Measurements from ENCODE around the gene EIF3A. TPM values are rescaled to one million over a fixed set of nuclear protein-coding genes. Genes with fewer than 3 reads are reported as not detected.

The EIF3A gene
- total RNA-seq, 4 donors from 2014 or later: 124 to 149 (median 136) TPM

DNA sequence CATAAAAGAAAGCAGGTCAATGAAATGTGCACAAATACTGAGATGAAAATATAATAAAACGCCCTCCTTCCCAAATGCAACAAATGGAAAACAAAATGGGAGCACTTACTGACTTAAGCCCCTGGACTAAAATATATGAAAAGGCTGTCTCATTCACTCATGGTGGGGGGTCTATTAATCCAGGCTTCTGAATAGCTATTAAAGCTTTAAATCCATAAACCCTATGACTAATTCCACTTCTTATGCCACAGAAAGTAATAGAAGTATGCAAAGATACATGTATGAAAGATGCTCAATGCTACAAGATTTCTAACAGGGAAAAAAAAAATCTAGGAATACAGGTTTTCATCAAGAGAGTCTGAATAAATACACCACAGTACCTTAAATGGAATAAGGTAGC, 20.5 kb downstream of the EIF3A start:
- Histone ChIP-seq H3K27me3 (no peaks in the 10 kb centered on the region), H3K4me1 (no peaks in the 10 kb centered on the region), H3K27ac (no peak overlapping the region), H3K36me3 (peaks cover 40 to 100% of the 10 kb centered on the region in 2 donors), H3K9me3 (no peaks in the 10 kb centered on the region), H3K4me3 (no peak overlapping the region)
- TF ChIP-seq, protein P1, sequence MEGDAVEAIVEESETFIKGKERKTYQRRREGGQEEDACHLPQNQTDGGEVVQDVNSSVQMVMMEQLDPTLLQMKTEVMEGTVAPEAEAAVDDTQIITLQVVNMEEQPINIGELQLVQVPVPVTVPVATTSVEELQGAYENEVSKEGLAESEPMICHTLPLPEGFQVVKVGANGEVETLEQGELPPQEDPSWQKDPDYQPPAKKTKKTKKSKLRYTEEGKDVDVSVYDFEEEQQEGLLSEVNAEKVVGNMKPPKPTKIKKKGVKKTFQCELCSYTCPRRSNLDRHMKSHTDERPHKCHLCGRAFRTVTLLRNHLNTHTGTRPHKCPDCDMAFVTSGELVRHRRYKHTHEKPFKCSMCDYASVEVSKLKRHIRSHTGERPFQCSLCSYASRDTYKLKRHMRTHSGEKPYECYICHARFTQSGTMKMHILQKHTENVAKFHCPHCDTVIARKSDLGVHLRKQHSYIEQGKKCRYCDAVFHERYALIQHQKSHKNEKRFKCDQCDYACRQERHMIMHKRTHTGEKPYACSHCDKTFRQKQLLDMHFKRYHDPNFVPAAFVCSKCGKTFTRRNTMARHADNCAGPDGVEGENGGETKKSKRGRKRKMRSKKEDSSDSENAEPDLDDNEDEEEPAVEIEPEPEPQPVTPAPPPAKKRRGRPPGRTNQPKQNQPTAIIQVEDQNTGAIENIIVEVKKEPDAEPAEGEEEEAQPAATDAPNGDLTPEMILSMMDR (IDR thresholded peaks at IDR 0.05): no peak
- TF ChIP-seq POLR2A (IDR thresholded peaks at IDR 0.05) (no peak), POLR2AphosphoS5 (IDR thresholded peaks at IDR 0.05) (no peak), EP300 (IDR thresholded peaks at IDR 0.05) (no peak)
- no peak for ATAC-seq
- whole genome bisulfite sequencing, 2 donors (ENCODE audit: low coverage in 1 of 2): 80 to 82% methylated on average over 1 of the region's 1 CpG

DNA sequence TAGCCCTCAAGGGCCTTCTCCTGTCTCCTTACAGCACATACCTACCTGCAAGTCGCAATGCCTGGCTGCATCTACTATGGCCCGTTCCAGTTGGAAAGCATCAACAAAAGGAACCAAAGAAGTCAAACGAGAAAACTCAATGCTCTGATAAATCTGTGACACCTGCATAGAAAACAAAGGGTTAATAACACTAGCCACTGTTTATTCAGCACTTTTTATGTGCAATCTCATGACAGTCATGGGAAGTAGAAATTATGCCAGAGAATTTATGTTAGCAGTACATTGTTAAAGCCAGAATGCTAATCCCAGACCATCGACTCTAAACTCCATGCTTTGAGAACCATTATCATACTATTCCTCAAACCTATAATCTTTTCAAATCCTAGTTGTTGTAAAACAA, 21.1 kb downstream of the EIF3A start:
- H3K27ac ChIP-seq: no peak overlapping the region
- H3K9me3 ChIP-seq: no peaks in the 10 kb centered on the region
- no peak for ATAC-seq
- TF ChIP-seq POLR2A (IDR thresholded peaks at IDR 0.05) (no peak), POLR2AphosphoS5 (IDR thresholded peaks at IDR 0.05) (no peak), EP300 (IDR thresholded peaks at IDR 0.05) (no peak)
- TF ChIP-seq, protein P1 (IDR thresholded peaks at IDR 0.05): no peak
- 67 to 78% methylated on average over 4 of the region's 4 CpGs for WGBS, 2 donors (ENCODE audit: low coverage in 1 of 2)
- no peaks in the 10 kb centered on the region for H3K27me3 ChIP-seq
- no peaks in the 10 kb centered on the region for H3K4me1 ChIP-seq
- peaks cover 40 to 100% of the 10 kb centered on the region in 2 donors for H3K36me3 ChIP-seq
- H3K4me3 ChIP-seq: no peak overlapping the region

DNA sequence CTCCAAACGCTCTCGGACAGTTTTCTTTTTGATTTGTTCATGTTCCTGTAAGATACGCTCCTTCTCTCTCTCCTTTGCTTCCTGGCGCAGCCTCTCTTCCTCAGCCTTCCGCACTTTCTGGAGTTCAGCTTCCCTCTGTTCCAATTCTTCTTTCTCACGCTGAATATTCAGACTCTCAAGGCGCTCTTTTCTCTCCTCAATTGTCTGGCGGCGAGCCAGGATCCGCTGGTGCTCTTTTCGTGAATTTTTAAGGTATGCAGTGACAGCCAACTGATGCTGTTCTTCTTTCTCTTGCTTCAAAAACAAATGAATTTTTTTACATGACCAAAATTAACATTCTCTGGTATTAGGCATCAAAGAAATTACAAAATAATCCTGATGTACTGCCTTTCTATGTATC, 22.6 kb downstream of the EIF3A start:
- no peaks in the 10 kb centered on the region for H3K4me1 ChIP-seq
- no peaks in the 10 kb centered on the region for H3K9me3 ChIP-seq
- no peak overlapping the region for H3K27ac ChIP-seq
- TF ChIP-seq, protein P1 (IDR thresholded peaks at IDR 0.05): no peak
- 96 to 98% methylated on average over 8 to 11 of the region's 11 CpGs for WGBS, 2 donors (ENCODE audit: low coverage in 1 of 2)
- H3K27me3 ChIP-seq: no peaks in the 10 kb centered on the region
- peaks cover 41 to 100% of the 10 kb centered on the region in 2 donors for H3K36me3 ChIP-seq
- ATAC-seq: no peak
- no peak overlapping the region for H3K4me3 ChIP-seq

GRCh38 chr10:119055472-119055871, 25.1 kb downstream of the EIF3A start:
- peaks cover 45 to 100% of the 10 kb centered on the region in 2 donors for H3K36me3 ChIP-seq
- H3K4me1 ChIP-seq: no peaks in the 10 kb centered on the region
- no peak for ATAC-seq
- TF ChIP-seq POLR2A (IDR thresholded peaks at IDR 0.05) (no peak), POLR2AphosphoS5 (IDR thresholded peaks at IDR 0.05) (no peak), EP300 (IDR thresholded peaks at IDR 0.05) (no peak)
- TF ChIP-seq, protein P1 (IDR thresholded peaks at IDR 0.05): no peak
- H3K4me3 ChIP-seq: no peak overlapping the region
- H3K9me3 ChIP-seq: no peaks in the 10 kb centered on the region
- no peaks in the 10 kb centered on the region for H3K27me3 ChIP-seq
- no peak overlapping the region for H3K27ac ChIP-seq
- 69 to 100% methylated on average over 1 of the region's 1 CpG for WGBS, 2 donors (ENCODE audit: low coverage in 1 of 2)

GRCh38 chr10:119051775-119052174, 28.8 kb downstream of the EIF3A start:
- no peaks in the 10 kb centered on the region for H3K27me3 ChIP-seq
- no peak for ATAC-seq
- WGBS, 2 donors (ENCODE audit: low coverage in 1 of 2): 83 to 85% methylated on average over 3 of the region's 3 CpGs
- H3K36me3 ChIP-seq: peaks cover 22 to 100% of the 10 kb centered on the region in 2 donors
- H3K4me1 ChIP-seq: no peaks in the 10 kb centered on the region
- TF ChIP-seq EP300 (IDR thresholded peaks at IDR 0.05) (no peak), POLR2A (IDR thresholded peaks at IDR 0.05) (no peak), POLR2AphosphoS5 (IDR thresholded peaks at IDR 0.05) (no peak)
- TF ChIP-seq, protein P1 (IDR thresholded peaks at IDR 0.05): no peak
- H3K9me3 ChIP-seq: no peaks in the 10 kb centered on the region
- no peak overlapping the region for H3K27ac ChIP-seq
- H3K4me3 ChIP-seq: no peak overlapping the region
